ENCODE measurements around the gene RIC8A. TPM values are rescaled to one million over a fixed set of nuclear protein-coding genes. Genes with fewer than 3 reads are reported as not detected.
"Not testable (repeated sequence)": the region's sequence is repeated elsewhere in the genome, so short reads cannot be mapped to it uniquely, and the experiment has no call there.

Gene RIC8A
- polyA plus RNA-seq (ENCODE audit: insufficient read length in 3 of 3), result 10 to 100 TPM; 71.4 to 88.1 (median 80.9) TPM
- long read RNA-seq, donor 1, transcript RIC8A-203 (10 exons, 3,703 nt), result major isoform, 10 of 13 reads
- long read RNA-seq, donor 1, partial matches to known transcripts, result 0 of 13 reads
- long read RNA-seq, donor 1, other reads (novel, unspliced or antisense), result 0 of 13 reads
- long read RNA-seq, donor 2, transcript RIC8A-203 (10 exons, 3,703 nt), result major isoform, 17 of 20 reads
- long read RNA-seq, donor 2, partial matches to known transcripts, result 0 of 20 reads
- long read RNA-seq, donor 2, other reads (novel, unspliced or antisense), result 0 of 20 reads
- long read RNA-seq, donor 3, transcript RIC8A-203 (10 exons, 3,703 nt), result major isoform, 18 of 20 reads
- long read RNA-seq, donor 3, partial matches to known transcripts, result 0 of 20 reads
- long read RNA-seq, donor 3, other reads (novel, unspliced or antisense), result 0 of 20 reads
- long read RNA-seq, donor 4, transcript RIC8A-203 (10 exons, 3,703 nt), result major isoform, 12 of 16 reads
- long read RNA-seq, donor 4, partial matches to known transcripts, result 0 of 16 reads
- long read RNA-seq, donor 4, other reads (novel, unspliced or antisense), result 0 of 16 reads
- long read RNA-seq, donor 5, result 0 reads
- long read RNA-seq, donor 6, transcript RIC8A-203 (10 exons, 3,703 nt), result major isoform, 7 of 11 reads
- long read RNA-seq, donor 6, partial matches to known transcripts, result 0 of 11 reads
- long read RNA-seq, donor 6, other reads (novel, unspliced or antisense), result 0 of 11 reads
- long read RNA-seq, donor 7, transcript RIC8A-203 (10 exons, 3,703 nt), result major isoform, 12 of 70 reads
- long read RNA-seq, donor 7, partial matches to known transcripts, result 51 of 70 reads
- long read RNA-seq, donor 7, other reads (novel, unspliced or antisense), result 0 of 70 reads
- long read RNA-seq, donor 8, transcript RIC8A-203 (10 exons, 3,703 nt), result major isoform, 25 of 29 reads
- long read RNA-seq, donor 8, partial matches to known transcripts, result 0 of 29 reads
- long read RNA-seq, donor 8, other reads (novel, unspliced or antisense), result 0 of 29 reads
- long read RNA-seq, donor 9, transcript RIC8A-203 (10 exons, 3,703 nt), result major isoform, 10 of 13 reads
- long read RNA-seq, donor 9, partial matches to known transcripts, result 0 of 13 reads
- long read RNA-seq, donor 9, other reads (novel, unspliced or antisense), result 0 of 13 reads
- long read RNA-seq, donor 10, transcript RIC8A-203 (10 exons, 3,703 nt), result major isoform, 18 of 49 reads
- long read RNA-seq, donor 10, partial matches to known transcripts, result 27 of 49 reads
- long read RNA-seq, donor 10, other reads (novel, unspliced or antisense), result 0 of 49 reads
- long read RNA-seq, donor 11, transcript RIC8A-203 (10 exons, 3,703 nt), result major isoform, 7 of 28 reads
- long read RNA-seq, donor 11, partial matches to known transcripts, result 15 of 28 reads
- long read RNA-seq, donor 11, other reads (novel, unspliced or antisense), result 5 of 28 reads
- long read RNA-seq, donor 12, partial matches to known transcripts, result 13 of 18 reads
- long read RNA-seq, donor 12, other reads (novel, unspliced or antisense), result 0 of 18 reads
- long read RNA-seq, donor 13, result 0 reads
- long read RNA-seq, donor 14, transcript RIC8A-203 (10 exons, 3,703 nt), result major isoform, 12 of 15 reads
- long read RNA-seq, donor 14, partial matches to known transcripts, result 0 of 15 reads
- long read RNA-seq, donor 14, other reads (novel, unspliced or antisense), result 0 of 15 reads
- long read RNA-seq, donor 15, transcript RIC8A-203 (10 exons, 3,703 nt), result major isoform, 6 of 8 reads
- long read RNA-seq, donor 15, partial matches to known transcripts, result 0 of 8 reads
- long read RNA-seq, donor 15, other reads (novel, unspliced or antisense), result 0 of 8 reads
- long read RNA-seq, donor 16, transcript RIC8A-212 (1 exons, 3,417 nt), result minor isoform, 11 of 50 reads
- long read RNA-seq, donor 16, transcript RIC8A-203 (10 exons, 3,703 nt), result major isoform, 30 of 50 reads
- long read RNA-seq, donor 16, partial matches to known transcripts, result 0 of 50 reads
- long read RNA-seq, donor 16, other reads (novel, unspliced or antisense), result 0 of 50 reads

GRCh38 chr11:207208-207862 is at the start of gene RIC8A, which contains the start of gene BET1L:
TSS of gene RIC8A (plus strand) at chr11:207708. CDS start at chr11:208855, 1,147 bp downstream.
TSS of gene BET1L (minus strand) at chr11:207399. CDS start at chr11:207321, 78 bp downstream.
- DNase-seq (ENCODE audit: extremely low read depth in 1 of 11, low read depth in 9 of 11, low spot score in 4 of 11), result peak; percentile 83 to 97 (median 94)

- not testable (repeated sequence) for DNase-seq (ENCODE audit: extremely low read depth in 1 of 11, low read depth in 9 of 11, low spot score in 4 of 11)
These were observed 27.3 kb upstream of the RIC8A start for GRCh38 chr11:180242-180641.

- not testable (repeated sequence) for DNase-seq (ENCODE audit: extremely low read depth in 1 of 11, low read depth in 9 of 11, low spot score in 4 of 11)
These were observed 18.2 kb upstream of the RIC8A start for GRCh38 chr11:189200-189783.

GRCh38 chr11:189843-190311 is 17.6 kb upstream of the RIC8A start:
- DNase-seq (ENCODE audit: extremely low read depth in 1 of 11, low read depth in 9 of 11, low spot score in 4 of 11), result not testable (repeated sequence)

- not testable (repeated sequence) for DNase-seq (ENCODE audit: extremely low read depth in 1 of 11, low read depth in 9 of 11, low spot score in 4 of 11)
These were observed 17.0 kb upstream of the RIC8A start for GRCh38 chr11:190546-190945.

GRCh38 chr11:191490-192478 is 15.7 kb upstream of the RIC8A start:
- not testable (repeated sequence) for DNase-seq (ENCODE audit: extremely low read depth in 1 of 11, low read depth in 9 of 11, low spot score in 4 of 11)

- not testable (repeated sequence) for DNase-seq (ENCODE audit: extremely low read depth in 1 of 11, low read depth in 9 of 11, low spot score in 4 of 11)
These were observed 14.8 kb upstream of the RIC8A start, which contains the start of gene SCGB1C1 for GRCh38 chr11:192674-193128. TSS of gene SCGB1C1 (plus strand) at chr11:193078. CDS start at chr11:193100, 22 bp downstream.

GRCh38 chr11:193481-193880 is 14.0 kb upstream of the RIC8A start:
- not testable (repeated sequence) for DNase-seq (ENCODE audit: extremely low read depth in 1 of 11, low read depth in 9 of 11, low spot score in 4 of 11)

- no peak for DNase-seq (ENCODE audit: extremely low read depth in 1 of 11, low read depth in 9 of 11, low spot score in 4 of 11)
These were observed 10.4 kb upstream of the RIC8A start for GRCh38 chr11:196786-197731.

- no peak for DNase-seq (ENCODE audit: extremely low read depth in 1 of 11, low read depth in 9 of 11, low spot score in 4 of 11)
These were observed 9.7 kb upstream of the RIC8A start for GRCh38 chr11:197741-198235.

GRCh38 chr11:198236-198806 is 9.2 kb upstream of the RIC8A start:
- DNase-seq (ENCODE audit: extremely low read depth in 1 of 11, low read depth in 9 of 11, low spot score in 4 of 11), result no peak

GRCh38 chr11:199004-199581 is 8.4 kb upstream of the RIC8A start:
- DNase-seq (ENCODE audit: extremely low read depth in 1 of 11, low read depth in 9 of 11, low spot score in 4 of 11), result no peak

- DNase-seq (ENCODE audit: extremely low read depth in 1 of 11, low read depth in 9 of 11, low spot score in 4 of 11), result no peak
These were observed 7.7 kb upstream of the RIC8A start for GRCh38 chr11:199782-200181.
